SK-N-SH (cell line): ENCODE data around the gene KCNAB1. TPM values are rescaled to one million over a fixed set of nuclear protein-coding genes. Genes with fewer than 3 reads are reported as not detected.

Experiments
- CTCF ChIA-PET: fragments of 300-600, 350-600 bp; formaldehyde crosslinking; extraction: SDS; loops from one replicate; lab custom pipeline; 2021; lab: Yijun Ruan, JAX
- POLR2A ChIA-PET: fragments of 350-600 bp; sonication (Branson Sonifier 250); formaldehyde crosslinking; extraction: SDS; loops from one replicate; lab custom pipeline; 2020; ENCODE audit warnings: antibody characterized with exemption, inconsistent platforms; lab: Yijun Ruan, JAX
- DNase-seq: peaks from one replicate; pipeline ENCODE4 v3.0.0; 2012
- H2AFZ ChIP-seq: fragments of 200-600 bp; sonication (generic); 2 replicates; pipeline ENCODE4 v1.8.1; 2016; ENCODE audit warnings: antibody characterized with exemption, mild to moderate bottlenecking, low read depth
- H3F3A ChIP-seq: fragments of 200-600 bp; sonication (generic); replicated peaks from 2 replicates; pipeline ENCODE3; 2016; ENCODE audit warnings: antibody characterized with exemption, mild to moderate bottlenecking; ENCODE audit not compliant: insufficient read depth
- H3K27ac ChIP-seq, 2 experiments: fragments of 200-500 bp in 1 of 2; fragments of 200-600 bp in 1 of 2; sonication (Bioruptor generic) in 1 of 2; sonication (generic), shearing (Covaris generic) in 1 of 2; 2 replicates each; pipeline versions ENCODE4 v1.5.1 to v1.6.1; 2014 to 2016; ENCODE audit warnings: low read depth in 2 of 2, inconsistent platforms in 1 of 2, low read length in 1 of 2, mild to moderate bottlenecking in 1 of 2, mixed read lengths in 1 of 2
- H3K27me3 ChIP-seq: fragments of 200-600 bp; sonication (generic), shearing (Covaris generic); 2 replicates; pipeline ENCODE4 v1.6.1; 2016; ENCODE audit warnings: mixed run types; ENCODE audit not compliant: insufficient read depth
- H3K36me3 ChIP-seq, 2 experiments: fragments of 200-500 bp in 1 of 2; fragments of 200-600 bp in 1 of 2; sonication (Bioruptor generic) in 1 of 2; sonication (generic) in 1 of 2; replicated peaks in 1 of 2; 2 replicates each; pipeline versions ENCODE3 to v1.5.1; 2014 to 2016; ENCODE audit warnings: low read length in 1 of 2, mild to moderate bottlenecking in 1 of 2; ENCODE audit not compliant: insufficient read depth in 2 of 2, control insufficient read depth in 1 of 2
- H3K4me1 ChIP-seq, 2 experiments: fragments of 200-500 bp in 1 of 2; fragments of 200-600 bp in 1 of 2; sonication (Bioruptor generic) in 1 of 2; sonication (generic), shearing (Covaris generic) in 1 of 2; 2 replicates each; pipeline versions ENCODE4 v1.5.1 to v1.6.1; 2014 to 2016; ENCODE audit warnings: low read depth in 1 of 2, low read length in 1 of 2, mixed run types in 1 of 2; ENCODE audit not compliant: insufficient read depth in 2 of 2, control insufficient read depth in 1 of 2
- H3K4me2 ChIP-seq: fragments of 200-600 bp; sonication (generic), shearing (Covaris generic); 2 replicates; pipeline ENCODE4 v1.6.1; 2017; ENCODE audit warnings: mixed run types
- H3K4me3 ChIP-seq, 2 experiments: fragments of 200-500 bp in 1 of 2; fragments of 200-600 bp in 1 of 2; sonication (Bioruptor generic) in 1 of 2; sonication (generic), shearing (Covaris generic) in 1 of 2; 2 replicates each; pipeline versions ENCODE4 v1.5.1 to v1.8.1; 2014 to 2016; ENCODE audit warnings: low read depth in 2 of 2, inconsistent platforms in 1 of 2, low read length in 1 of 2, mild to moderate bottlenecking in 1 of 2, mixed read lengths in 1 of 2, moderate library complexity in 1 of 2
- H3K79me2 ChIP-seq: fragments of 200-600 bp; sonication (generic); 2 replicates; pipeline ENCODE4 v1.8.1; 2017; ENCODE audit warnings: mild to moderate bottlenecking; ENCODE audit not compliant: insufficient read depth
- H3K9ac ChIP-seq: fragments of 200-600 bp; sonication (generic); 2 replicates; pipeline ENCODE4 v1.6.1; 2017; ENCODE audit warnings: mixed run types
- H3K9me2 ChIP-seq: fragments of 200-600 bp; sonication (generic); 2 replicates; pipeline ENCODE4 v1.6.1; 2017; ENCODE audit warnings: mixed run types
- H3K9me3 ChIP-seq: fragments of 200-600 bp; sonication (generic); 2 replicates; pipeline ENCODE4 v1.6.1; 2017; ENCODE audit warnings: mixed run types, mild to moderate bottlenecking, moderate library complexity
- H4K20me1 ChIP-seq: fragments of 200-600 bp; sonication (generic); 2 replicates; pipeline ENCODE4 v1.6.1; 2017; ENCODE audit warnings: mild to moderate bottlenecking, mixed run types; ENCODE audit not compliant: insufficient read depth
- CHD2 ChIP-seq: fragments of 150-350 bp; IDR thresholded peaks from 2 replicates; pipeline ENCODE4 v1.6.1; 2018; ENCODE audit warnings: low read length; ENCODE audit not compliant: partially characterized antibody
- ELF1 ChIP-seq: IDR thresholded peaks from 2 replicates; pipeline ENCODE4 v1.4.0; 2012
- EP300 ChIP-seq, 2 experiments: IDR thresholded peaks; 2 replicates each; pipeline versions ENCODE4 v1.4.0 to v1.6.1; 2012; ENCODE audit warnings: borderline replicate concordance in 1 of 2, low read depth in 1 of 2, low read length in 1 of 2
- FOSL2 ChIP-seq: IDR thresholded peaks from 2 replicates; pipeline ENCODE4 v1.4.0; 2012; ENCODE audit warnings: low read depth, mild to moderate bottlenecking, moderate library complexity, borderline replicate concordance
- FOXM1 ChIP-seq: IDR thresholded peaks from 2 replicates; pipeline ENCODE4 v1.4.0; 2012; ENCODE audit warnings: low read depth, mild to moderate bottlenecking
- JUND ChIP-seq: IDR thresholded peaks from 2 replicates; pipeline ENCODE4 v1.4.0; 2012
- MAX ChIP-seq: IDR thresholded peaks from 2 replicates; pipeline ENCODE4 v1.4.0; 2012; ENCODE audit warnings: low read depth
- MEF2A ChIP-seq: IDR thresholded peaks from 2 replicates; pipeline ENCODE4 v1.4.0; 2012; ENCODE audit warnings: low read depth, borderline replicate concordance
- MXI1 ChIP-seq: IDR thresholded peaks from 2 replicates; pipeline ENCODE4 v1.6.1; 2012; ENCODE audit warnings: mild to moderate bottlenecking, low read depth, low read length, improper control_type of control experiment
- NFIC ChIP-seq: IDR thresholded peaks from 2 replicates; pipeline ENCODE4 v1.4.0; 2012; ENCODE audit warnings: borderline replicate concordance
- RAD21 ChIP-seq: IDR thresholded peaks from 2 replicates; pipeline ENCODE4 v1.6.1; 2012; ENCODE audit warnings: mild to moderate bottlenecking, low read length
- RXRA ChIP-seq: IDR thresholded peaks from 2 replicates; pipeline ENCODE4 v1.4.0; 2012; ENCODE audit warnings: low read depth, mild to moderate bottlenecking, borderline replicate concordance
- SMC3 ChIP-seq: IDR thresholded peaks from 2 replicates; pipeline ENCODE4 v1.6.1; 2012; ENCODE audit warnings: low read depth, low read length, improper control_type of control experiment
- TCF12 ChIP-seq: IDR thresholded peaks from 2 replicates; pipeline ENCODE4 v1.4.0; 2012
- TEAD4 ChIP-seq: IDR thresholded peaks from 2 replicates; pipeline ENCODE4 v1.4.0; 2012; ENCODE audit warnings: mild to moderate bottlenecking, borderline replicate concordance; ENCODE audit not compliant: insufficient read depth
- USF2 ChIP-seq: fragments of 150-350 bp; IDR thresholded peaks from 2 replicates; pipeline ENCODE4 v1.6.1; 2017; ENCODE audit warnings: antibody characterized with exemption, low read length, low read depth, borderline replicate concordance
- YY1 ChIP-seq: IDR thresholded peaks from 2 replicates; pipeline ENCODE4 v1.4.0; 2012; ENCODE audit warnings: low read depth, mild to moderate bottlenecking
- WGBS: methylation state at CpG from one replicate; pipeline ENCODE4 v1.1.6; 2017; ENCODE audit warnings: low lambda C conversion rate; 5-methylcytosine and 5-hydroxymethylcytosine counted together
- polyA plus RNA-seq, 3 experiments: library from polyadenylated mRNA; depleted of rRNA; stranded (reverse); fragments of >200 nt; gene quantifications; 2 replicates each; pipeline ENCODE4 v1.2.3, GENCODE V29; 2012
- TF ChIP-seq, protein P1 (sequence below): IDR thresholded peaks from 2 replicates; pipeline ENCODE4 v1.4.0; 2012; ENCODE audit warnings: low read depth, borderline replicate concordance
- TF ChIP-seq, protein P2 (sequence below): IDR thresholded peaks from 2 replicates; pipeline ENCODE4; 2012

KCNAB1 gene
- polyA plus RNA-seq, 1 of the 3 experiments (the other 2 are of a cell fraction), result 82.1 TPM

DNA sequence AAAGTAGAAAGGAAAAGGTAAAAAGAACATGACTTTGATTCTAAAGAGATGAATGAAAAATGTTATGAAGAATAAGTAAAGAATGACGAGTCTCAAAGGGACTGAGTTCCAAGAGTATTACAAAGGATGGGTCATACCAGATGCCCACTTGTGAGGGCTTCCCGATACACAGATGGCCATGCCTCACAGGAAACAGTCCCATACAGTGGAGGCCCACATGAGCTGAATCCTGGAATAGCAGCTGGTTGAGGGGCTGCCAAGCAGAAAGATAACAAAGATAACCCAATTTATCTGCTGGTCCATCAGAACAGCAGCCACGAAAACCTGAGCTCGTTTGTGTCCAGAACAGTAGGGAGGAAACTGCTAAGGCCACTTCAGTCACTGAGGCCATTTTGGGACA is 430.9 kb downstream of the KCNAB1 start:
- Histone ChIP-seq H3K27ac (peak overlapping the region; percentile 85 to 89), H3K27me3 (no peaks in the 10 kb centered on the region), H3K9ac (peak overlapping the region; percentile 25), H3K36me3 (peaks cover 60 to 65% of the 10 kb centered on the region in 2 experiments), H3K79me2 (peaks cover 87% of the 10 kb centered on the region), H3K9me2 (no peaks in the 10 kb centered on the region), H3F3A (peaks cover 53% of the 10 kb centered on the region), H3K4me3 (peak overlapping the region in 1 of 2 experiments; percentile 27; a peak in 2 of 4 replicates), H3K9me3 (no peaks in the 10 kb centered on the region), H2AFZ (no peak overlapping the region), H3K4me1 (peaks cover 16 to 63% of the 10 kb centered on the region in 2 experiments), H4K20me1 (peaks cover 18% of the 10 kb centered on the region), H3K4me2 (peak overlapping the region; percentile 78)
- TF ChIP-seq MAX, result 0 out of 2 replicates have a peak, but pooled peaks have one; percentile 28
- peak; percentile 32; the same call in 1 of the 2 replicates for TF ChIP-seq TEAD4
- TF ChIP-seq JUND, result peak; percentile 66
- TF ChIP-seq ELF1, result no peak
- 0 out of 2 replicates have a peak, but pooled peaks have one; percentile 33 for TF ChIP-seq MEF2A
- peak; percentile 94 for TF ChIP-seq TCF12
- peak; percentile 73 for TF ChIP-seq FOSL2
- no peak for TF ChIP-seq YY1
- TF ChIP-seq EP300 (IDR thresholded peaks at IDR 0.05; ENCODE audit: borderline replicate concordance in 1 of 2, low read depth in 1 of 2, low read length in 1 of 2), result peak in 1 of 2 experiments; percentile 72; a peak in 1 of 4 replicates
- TF ChIP-seq RXRA, result no peak
- TF ChIP-seq SMC3, result no peak
- TF ChIP-seq, protein P1, sequence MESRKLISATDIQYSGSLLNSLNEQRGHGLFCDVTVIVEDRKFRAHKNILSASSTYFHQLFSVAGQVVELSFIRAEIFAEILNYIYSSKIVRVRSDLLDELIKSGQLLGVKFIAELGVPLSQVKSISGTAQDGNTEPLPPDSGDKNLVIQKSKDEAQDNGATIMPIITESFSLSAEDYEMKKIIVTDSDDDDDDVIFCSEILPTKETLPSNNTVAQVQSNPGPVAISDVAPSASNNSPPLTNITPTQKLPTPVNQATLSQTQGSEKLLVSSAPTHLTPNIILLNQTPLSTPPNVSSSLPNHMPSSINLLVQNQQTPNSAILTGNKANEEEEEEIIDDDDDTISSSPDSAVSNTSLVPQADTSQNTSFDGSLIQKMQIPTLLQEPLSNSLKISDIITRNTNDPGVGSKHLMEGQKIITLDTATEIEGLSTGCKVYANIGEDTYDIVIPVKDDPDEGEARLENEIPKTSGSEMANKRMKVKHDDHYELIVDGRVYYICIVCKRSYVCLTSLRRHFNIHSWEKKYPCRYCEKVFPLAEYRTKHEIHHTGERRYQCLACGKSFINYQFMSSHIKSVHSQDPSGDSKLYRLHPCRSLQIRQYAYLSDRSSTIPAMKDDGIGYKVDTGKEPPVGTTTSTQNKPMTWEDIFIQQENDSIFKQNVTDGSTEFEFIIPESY, result no peak
- no peak for TF ChIP-seq FOXM1
- TF ChIP-seq, protein P2, sequence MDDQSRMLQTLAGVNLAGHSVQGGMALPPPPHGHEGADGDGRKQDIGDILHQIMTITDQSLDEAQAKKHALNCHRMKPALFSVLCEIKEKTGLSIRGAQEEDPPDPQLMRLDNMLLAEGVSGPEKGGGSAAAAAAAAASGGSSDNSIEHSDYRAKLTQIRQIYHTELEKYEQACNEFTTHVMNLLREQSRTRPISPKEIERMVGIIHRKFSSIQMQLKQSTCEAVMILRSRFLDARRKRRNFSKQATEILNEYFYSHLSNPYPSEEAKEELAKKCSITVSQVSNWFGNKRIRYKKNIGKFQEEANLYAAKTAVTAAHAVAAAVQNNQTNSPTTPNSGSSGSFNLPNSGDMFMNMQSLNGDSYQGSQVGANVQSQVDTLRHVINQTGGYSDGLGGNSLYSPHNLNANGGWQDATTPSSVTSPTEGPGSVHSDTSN, result peak; percentile 57; the same call in 1 of the 2 replicates
- no peak for TF ChIP-seq RAD21
- TF ChIP-seq MXI1, result no peak
- TF ChIP-seq NFIC, result peak; percentile 67
- no peak for TF ChIP-seq USF2
- TF ChIP-seq CHD2, result no peak
- CTCF ChIA-PET, result interaction anchor here (0.7 to 3.7 kb wide), 3 partner anchors 10 to 470 kb away, joined by 3 to 12 read pairs (median 4); no protein-coding TSS in a partner anchor
- POLR2A ChIA-PET, result no interaction called here
- no peak for DNase-seq
- 23% methylated on average over 4 of the region's 4 CpGs for WGBS
